Skin of body (tissue), 2 donors: ENCODE data around the gene STK11. TPM values are rescaled to one million over a fixed set of nuclear protein-coding genes. Genes with fewer than 3 reads are reported as not detected.
"Not testable (repeated sequence)": the region's sequence is repeated elsewhere in the genome, so short reads cannot be mapped to it uniquely, and the experiment has no call there.

Source experiments
- DNase-seq: peaks from one replicate; lab custom pipeline; 2025; lab: John Stamatoyannopoulos, UW
- total RNA-seq: library from RNA; depleted of rRNA; stranded (reverse); fragments of >200 nt; gene quantifications from one replicate; pipeline ENCODE4 v1.2.3, GENCODE V29; 2014

STK11 gene
- total RNA-seq, 1 donor from 2014 or later: 37.3 TPM

DNA sequence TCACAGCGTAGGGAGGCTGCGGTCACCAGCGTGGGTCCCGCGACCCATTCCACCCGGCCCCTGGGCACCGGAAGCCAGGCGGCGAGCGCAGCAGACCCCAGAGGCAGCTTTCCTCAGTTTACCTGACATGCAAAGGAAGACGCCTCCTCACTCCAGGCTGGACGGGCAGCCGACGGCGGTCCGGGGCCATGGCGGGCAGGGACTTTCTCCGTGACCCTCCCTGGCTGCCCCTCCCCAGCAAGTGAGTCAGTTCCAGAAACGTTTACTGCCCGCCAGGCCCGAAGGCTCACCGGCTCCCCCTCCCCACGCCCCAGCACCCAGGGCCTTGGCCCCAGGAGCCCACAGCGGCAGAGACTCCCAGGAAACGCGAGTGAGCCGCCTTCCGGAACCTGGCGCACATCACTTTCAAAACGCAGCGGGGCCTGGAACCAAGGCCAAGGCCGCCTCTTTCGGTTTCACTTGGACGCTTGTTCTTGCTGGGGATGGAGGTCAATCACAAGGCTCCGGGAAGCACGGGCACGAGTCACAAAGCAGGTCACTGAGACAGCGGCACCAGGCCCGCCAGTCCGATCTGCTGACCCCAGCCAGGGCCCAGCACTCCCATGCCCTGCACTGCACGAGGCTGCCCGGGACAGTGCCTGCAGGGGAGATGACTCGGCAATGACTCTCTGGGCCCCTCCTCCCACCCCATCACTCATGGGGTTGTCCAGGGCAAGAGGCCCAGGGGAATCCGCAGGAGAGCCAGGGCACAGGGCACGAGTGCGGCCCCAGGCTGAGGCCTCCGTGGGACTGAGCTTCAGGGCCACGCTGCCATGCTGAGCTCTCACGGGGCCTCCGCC is 36.8 kb upstream of the STK11 start:
- no peak for DNase-seq

- no peak for DNase-seq
Measured at GRCh38 chr19:1169411-1169791, 36.2 kb upstream of the STK11 start.

- no peak for DNase-seq
Measured at GRCh38 chr19:1169921-1170885, 35.4 kb upstream of the STK11 start.

- DNase-seq: no peak
Measured at GRCh38 chr19:1170938-1171754, 34.4 kb upstream of the STK11 start.

DNA sequence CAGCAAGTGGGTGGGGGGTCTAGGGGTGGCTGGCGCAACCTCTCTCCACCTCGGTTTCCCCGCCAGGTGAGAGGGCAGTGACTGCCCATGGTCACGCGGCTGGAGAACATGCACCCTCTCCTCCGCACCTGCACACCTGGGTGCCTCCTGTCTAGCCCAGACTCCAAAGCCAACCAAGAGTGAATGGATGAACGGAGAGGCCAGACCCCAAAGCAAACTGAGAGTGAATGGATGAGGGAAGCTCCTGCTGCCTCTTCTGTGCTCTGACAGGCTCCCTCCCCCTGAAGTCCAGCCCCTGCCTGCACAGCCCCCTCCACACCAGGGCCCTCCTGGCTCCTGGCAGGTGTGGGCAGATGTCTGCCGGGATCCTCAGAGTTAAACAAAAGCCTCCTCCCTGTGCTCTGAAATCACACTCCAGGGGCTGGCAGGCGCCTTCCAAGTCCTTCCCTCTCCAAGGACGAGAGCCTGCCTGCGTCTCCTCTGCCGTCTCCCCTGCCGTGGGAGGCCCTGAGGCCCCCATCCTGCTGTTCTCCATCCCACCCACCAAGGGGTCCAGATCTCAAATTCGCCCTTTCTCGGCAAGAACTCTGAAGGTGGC is 33.7 kb upstream of the STK11 start:
- DNase-seq: no peak

GRCh38 chr19:1172353-1173158 is 33.0 kb upstream of the STK11 start:
- DNase-seq: peak; percentile 50

GRCh38 chr19:1173159-1173844 is 32.3 kb upstream of the STK11 start:
- DNase-seq: no peak

- DNase-seq: peak; percentile 72
Measured at GRCh38 chr19:1173845-1174809, 31.5 kb upstream of the STK11 start, which contains the start of gene SBNO2. TSS of gene SBNO2 (minus strand) at chr19:1174268. CDS start at chr19:1154276, 19,992 bp downstream.

- DNase-seq: no peak
Measured at GRCh38 chr19:1177322-1178114, 28.1 kb upstream of the STK11 start.

GRCh38 chr19:1181606-1182005 is 24.0 kb upstream of the STK11 start:
- no peak for DNase-seq

- DNase-seq: no peak
Measured at GRCh38 chr19:1182068-1182467, 23.5 kb upstream of the STK11 start.

DNA sequence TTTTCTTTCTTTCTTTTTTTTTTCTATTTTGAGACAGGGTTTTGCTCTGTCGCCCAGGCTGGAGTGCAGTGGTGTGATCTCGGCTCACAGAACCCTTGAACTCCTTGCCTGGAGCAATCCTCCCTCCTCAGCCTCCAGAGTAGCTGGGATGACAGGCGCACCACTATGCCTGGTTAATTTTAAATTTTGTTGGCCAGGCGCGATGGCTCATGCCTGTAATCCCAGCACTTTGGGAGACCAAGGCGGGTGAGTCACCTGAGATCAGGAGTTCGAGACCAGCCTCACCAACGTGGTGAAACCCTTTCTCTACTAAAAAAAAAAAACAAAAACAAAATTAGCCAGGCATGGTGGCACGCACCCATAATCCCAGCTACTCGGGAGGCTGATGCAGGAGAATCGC is 22.9 kb upstream of the STK11 start:
- DNase-seq: no peak

- DNase-seq: no peak
Measured at GRCh38 chr19:1183543-1184172, 21.9 kb upstream of the STK11 start.

DNA sequence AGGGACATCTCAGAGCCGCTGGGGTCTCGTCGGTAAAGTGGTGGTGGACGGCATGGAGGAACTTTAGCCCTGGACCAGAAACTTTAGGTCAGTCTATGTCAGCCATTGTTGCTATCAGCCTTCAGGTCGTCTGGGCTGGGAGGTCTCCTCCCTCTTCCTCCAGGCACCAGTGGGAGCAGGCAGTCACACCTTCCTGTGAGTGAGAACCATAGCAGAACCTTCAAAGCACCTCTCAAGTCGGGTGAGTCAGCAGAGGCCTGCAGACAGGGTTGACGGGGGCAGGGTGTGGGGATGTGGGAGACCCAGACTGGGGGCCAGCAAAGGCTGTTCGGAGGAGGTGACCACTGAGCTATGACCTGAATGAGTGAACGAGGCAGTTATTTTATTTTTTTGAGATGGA is 16.2 kb upstream of the STK11 start:
- DNase-seq: no peak

- no peak for DNase-seq
Measured at GRCh38 chr19:1199531-1199930, 6.0 kb upstream of the STK11 start.

DNA sequence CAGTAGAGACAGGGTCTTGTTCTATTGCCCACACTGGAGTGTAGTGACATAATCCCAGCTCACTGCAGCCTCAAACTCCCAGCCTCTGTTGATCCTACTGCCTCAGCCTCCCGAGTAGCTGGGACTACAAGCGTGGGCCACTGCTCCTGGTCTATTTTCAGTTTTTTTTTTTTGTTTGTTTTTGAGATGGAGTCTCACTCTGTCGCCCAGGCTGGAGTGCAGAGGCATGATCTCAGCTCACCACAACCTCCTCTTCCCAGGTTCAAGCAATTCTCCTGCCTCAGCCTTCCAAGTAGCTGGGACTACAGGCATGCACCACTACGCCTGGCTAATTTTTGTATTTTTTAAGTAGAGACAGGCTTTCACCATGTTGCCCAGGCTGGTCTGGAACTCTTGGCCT is 5.0 kb upstream of the STK11 start:
- DNase-seq: not testable (repeated sequence)
